22Rv1 (cell line): Measurements from ENCODE around the gene CYB5B.

Experiments used
- ZFX ChIP-seq: fragments of 450-650 bp; IDR thresholded peaks from 2 replicates; pipeline ENCODE4 v1.6.1; 2017; ENCODE audit warnings: antibody characterized with exemption, borderline replicate concordance
- TF ChIP-seq, protein P1 (sequence below): fragments of 450-650 bp; IDR thresholded peaks from 2 replicates; pipeline ENCODE4 v1.5.1; 2017; ENCODE audit warnings: mild to moderate bottlenecking

GRCh38 chr16:69496376-69496775, 72.0 kb downstream of the CYB5B start:
- TF ChIP-seq, protein P1, sequence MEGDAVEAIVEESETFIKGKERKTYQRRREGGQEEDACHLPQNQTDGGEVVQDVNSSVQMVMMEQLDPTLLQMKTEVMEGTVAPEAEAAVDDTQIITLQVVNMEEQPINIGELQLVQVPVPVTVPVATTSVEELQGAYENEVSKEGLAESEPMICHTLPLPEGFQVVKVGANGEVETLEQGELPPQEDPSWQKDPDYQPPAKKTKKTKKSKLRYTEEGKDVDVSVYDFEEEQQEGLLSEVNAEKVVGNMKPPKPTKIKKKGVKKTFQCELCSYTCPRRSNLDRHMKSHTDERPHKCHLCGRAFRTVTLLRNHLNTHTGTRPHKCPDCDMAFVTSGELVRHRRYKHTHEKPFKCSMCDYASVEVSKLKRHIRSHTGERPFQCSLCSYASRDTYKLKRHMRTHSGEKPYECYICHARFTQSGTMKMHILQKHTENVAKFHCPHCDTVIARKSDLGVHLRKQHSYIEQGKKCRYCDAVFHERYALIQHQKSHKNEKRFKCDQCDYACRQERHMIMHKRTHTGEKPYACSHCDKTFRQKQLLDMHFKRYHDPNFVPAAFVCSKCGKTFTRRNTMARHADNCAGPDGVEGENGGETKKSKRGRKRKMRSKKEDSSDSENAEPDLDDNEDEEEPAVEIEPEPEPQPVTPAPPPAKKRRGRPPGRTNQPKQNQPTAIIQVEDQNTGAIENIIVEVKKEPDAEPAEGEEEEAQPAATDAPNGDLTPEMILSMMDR, result no peak
- no peak for TF ChIP-seq ZFX
